Stimulated activated CD4-positive, alpha-beta T cell treated with anti-CD3 and anti-CD28 coated beads, Interleukin-12 subunit alpha, Interleukin-12 subunit beta, amount 100 ng/mL, for 4 hours (primary cell): ENCODE measurements around the gene VPS41.

Experiments
- DNase-seq: peaks from one replicate; pipeline ENCODE4 v3.0.0-alpha.2; 2020

Gene VPS41

GRCh38 chr7:38851321-38851720, 57.7 kb downstream of the VPS41 start:
- DNase-seq: no peak

DNA sequence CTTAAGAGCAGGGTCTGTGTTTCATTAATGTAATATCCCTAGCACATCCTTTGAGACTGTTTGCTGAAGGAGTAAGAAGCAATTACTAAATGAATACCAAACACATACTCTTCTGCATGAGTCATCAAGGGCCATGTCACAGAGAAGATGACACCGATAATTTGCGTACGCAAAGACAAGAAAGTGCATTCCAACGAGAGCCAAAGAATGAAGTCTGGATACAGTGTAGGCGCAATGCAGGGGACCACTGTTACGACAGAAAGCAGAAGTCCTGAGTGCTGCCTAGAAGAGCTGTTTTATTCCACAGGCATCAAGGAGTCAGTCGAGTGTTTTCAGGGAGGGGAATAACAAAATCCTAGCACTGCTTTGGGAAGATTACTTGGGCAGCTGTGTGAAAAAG, 62.7 kb downstream of the VPS41 start:
- no peak for DNase-seq

GRCh38 chr7:38844952-38845563, 63.9 kb downstream of the VPS41 start:
- no peak for DNase-seq

GRCh38 chr7:38842746-38843145, 66.2 kb downstream of the VPS41 start:
- no peak for DNase-seq

GRCh38 chr7:38840736-38841460, 68.1 kb downstream of the VPS41 start:
- DNase-seq: no peak

- DNase-seq: no peak
Measured at GRCh38 chr7:38839851-38840250, 69.1 kb downstream of the VPS41 start.

GRCh38 chr7:38838725-38839385, 70.1 kb downstream of the VPS41 start:
- DNase-seq: no peak

DNA sequence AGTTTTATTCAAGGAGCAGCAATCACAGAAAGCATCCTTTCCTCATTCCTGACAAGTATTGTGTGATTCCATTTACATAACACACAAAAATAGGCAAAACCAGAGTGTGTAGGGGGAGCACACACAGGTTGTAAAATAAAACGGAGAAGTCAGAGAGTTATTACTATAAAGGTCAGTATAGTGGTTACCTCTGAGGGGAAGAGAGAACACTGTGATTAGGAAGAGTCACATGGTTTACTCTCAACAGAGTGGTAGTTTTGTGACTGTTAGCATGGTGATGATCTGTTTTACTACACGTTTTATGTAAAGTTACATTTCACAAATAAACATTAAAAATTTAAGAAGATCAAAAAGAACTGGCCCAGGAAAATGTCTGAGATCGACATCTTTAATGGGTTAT, 74.6 kb downstream of the VPS41 start:
- no peak for DNase-seq

- no peak for DNase-seq
Measured at GRCh38 chr7:38833329-38833728, 75.7 kb downstream of the VPS41 start.

DNA sequence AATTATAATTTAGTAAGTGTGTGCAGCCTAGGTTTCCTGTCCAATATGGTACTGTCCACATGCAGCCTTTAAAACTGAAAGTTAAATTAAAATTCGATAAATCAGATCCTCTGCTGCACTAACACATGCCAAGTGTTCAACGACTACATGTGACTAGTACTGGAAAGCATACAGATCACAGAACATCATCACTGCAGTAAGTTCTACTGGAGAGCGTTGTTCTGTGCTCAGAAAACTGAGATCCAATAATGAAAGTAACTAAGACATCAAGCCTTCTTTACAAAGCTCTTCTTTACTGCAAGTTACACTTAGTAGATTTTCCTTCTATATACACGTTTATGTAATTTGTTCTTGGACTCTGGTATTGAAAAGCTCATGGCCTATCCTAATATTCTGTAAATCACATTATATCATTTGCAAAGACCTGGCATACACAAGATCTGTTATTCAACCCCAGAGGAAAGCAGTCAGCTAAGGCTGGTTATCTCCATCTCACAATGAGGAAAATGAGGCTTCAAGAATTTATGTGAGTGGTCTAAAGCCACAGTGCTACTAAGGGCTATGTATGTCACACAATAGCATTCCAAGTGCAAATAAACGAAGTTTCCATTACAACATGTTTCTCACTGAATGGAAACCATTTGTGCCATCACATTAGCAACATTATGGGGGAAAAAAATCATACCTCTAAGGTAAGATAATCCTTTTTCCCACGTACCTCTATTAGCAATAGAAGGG, 77.6 kb downstream of the VPS41 start:
- DNase-seq: no peak

DNA sequence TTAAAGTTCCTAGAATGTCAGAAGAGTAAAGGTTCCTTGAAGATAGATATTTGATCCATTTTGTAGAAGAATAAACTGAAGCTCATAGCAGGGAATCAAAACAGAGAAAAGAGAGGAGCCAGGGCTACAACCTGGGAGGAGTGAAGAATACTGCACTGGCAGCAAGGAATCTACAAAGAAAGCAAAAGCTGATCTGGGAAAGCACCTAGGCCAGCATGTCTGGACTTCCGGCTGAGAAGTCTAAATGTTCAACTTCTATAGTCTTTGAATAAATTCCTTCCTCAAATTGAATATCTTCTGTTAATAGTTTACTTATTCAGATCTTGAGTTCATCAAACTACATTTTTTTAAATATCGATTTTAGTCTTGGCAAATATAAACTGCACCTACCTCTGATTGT, 78.2 kb downstream of the VPS41 start:
- DNase-seq: no peak

DNA sequence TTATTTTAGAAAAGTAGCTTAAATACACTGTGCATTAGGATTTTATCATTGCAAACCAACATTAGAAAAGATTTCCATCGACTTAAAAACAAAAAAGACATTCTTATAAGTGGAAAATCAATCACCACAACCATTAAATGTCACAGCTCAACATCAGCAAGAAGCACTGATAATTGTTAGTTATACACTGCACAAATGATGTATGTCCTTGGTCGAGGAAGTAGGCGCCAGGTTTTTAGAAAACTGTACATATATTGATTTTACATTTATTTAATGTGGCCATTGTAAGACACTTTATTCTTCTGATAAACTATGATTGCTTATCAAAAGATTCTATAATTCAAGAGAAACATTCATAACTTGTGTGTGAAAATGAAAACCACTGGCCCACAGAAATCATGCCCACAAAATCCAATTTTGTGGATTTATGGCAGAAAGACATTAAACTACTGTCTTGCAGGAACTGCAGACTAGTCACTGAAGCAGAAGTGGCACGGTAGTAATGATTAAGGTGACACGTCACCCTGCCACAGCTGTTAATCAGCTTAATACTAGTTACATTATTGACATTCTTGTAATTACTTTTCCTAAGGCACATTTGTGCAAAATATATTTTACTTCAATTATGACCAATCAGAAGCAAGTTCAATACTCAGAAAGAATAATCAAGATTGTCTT, 79.4 kb downstream of the VPS41 start:
- no peak for DNase-seq

DNA sequence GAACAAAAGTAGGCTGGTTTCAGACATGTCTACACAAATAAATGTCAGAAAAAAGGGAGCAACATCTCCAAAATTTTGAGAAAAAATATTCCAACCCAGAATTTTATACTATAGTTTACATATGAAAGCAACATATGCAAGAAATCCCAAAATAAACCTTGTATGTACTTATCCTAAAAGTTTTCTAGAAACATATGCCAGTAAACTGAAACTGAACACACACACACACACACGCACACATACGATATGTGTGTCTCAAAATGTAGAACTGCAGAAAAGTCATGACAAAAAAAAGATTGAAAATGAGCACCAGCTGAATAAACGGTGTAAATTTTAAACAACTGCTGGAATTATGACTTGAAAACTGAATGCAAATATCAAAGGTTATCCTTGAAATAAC, 81.0 kb downstream of the VPS41 start:
- no peak for DNase-seq

DNA sequence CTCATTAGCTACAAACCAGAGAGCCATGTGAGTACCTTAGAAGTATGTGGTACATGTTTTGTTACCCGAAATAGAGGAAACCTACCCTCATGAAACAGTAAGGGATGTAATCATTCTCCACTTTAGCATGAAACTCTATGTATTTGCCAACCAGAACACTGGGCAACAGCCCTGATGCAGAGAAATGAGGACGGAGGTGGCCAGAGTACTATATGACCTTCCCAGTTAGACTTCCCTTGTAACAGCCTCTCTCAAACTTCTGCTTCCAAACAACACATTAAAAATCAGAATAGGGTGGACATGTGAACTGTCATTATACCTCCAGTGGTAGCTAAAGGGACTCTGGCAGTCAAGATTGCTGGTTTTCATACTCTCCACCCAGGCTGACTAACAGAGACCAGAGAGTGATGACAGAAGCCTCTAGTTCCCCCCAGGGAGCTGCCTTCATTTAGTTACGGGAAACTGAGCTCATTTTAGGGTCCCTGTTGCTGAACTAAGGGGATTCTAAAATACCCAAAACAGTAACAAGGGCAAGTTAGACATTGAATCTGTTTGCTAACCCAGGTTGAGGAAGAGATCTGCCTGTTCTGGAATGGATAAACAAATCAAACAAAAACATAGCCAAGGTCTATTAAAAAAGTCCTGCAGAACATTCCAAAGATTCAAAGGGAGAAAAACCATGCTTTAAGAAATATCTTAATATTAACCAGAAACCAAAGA, 83.1 kb downstream of the VPS41 start:
- DNase-seq: no peak

GRCh38 chr7:38824948-38825347, 84.0 kb downstream of the VPS41 start:
- no peak for DNase-seq

DNA sequence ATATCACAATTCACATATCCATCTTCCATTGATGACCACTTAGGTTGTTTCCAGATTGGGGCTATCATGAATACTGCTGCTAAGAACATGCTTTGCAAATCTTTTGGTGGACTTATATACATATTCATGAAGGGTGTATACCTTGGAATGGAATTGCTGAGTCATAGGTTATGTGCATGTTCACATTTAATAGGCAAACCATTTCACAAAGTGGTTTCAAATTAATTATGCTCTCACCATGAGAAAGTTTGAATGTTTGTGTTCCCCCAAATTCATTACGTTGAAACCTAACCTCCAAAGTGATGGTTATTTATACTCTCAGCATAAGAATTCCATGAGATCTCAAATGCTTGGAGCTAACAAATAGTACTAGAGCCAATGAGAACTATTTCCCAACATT, 86.4 kb downstream of the VPS41 start:
- no peak for DNase-seq

DNA sequence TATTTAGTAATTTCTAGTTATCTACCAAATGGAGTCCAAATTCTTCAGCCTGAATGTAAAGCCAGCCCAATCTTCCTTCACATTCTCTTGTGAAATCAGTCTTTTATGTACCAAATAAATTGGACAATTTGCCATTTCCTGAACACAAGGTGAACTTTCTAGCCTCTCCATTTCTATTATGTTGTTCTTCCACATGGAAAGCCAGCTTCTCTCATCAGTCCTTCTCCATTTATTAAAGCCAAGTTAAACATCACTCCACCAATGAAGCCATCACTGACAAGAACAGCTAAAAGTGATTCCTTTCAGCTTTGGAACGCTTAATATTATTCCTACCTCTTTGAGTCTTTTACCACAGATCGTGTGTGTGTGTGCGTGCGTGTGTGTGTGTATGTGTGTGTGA, 88.4 kb downstream of the VPS41 start:
- no peak for DNase-seq

GRCh38 chr7:38819463-38819862, 89.5 kb downstream of the VPS41 start:
- no peak for DNase-seq

DNA sequence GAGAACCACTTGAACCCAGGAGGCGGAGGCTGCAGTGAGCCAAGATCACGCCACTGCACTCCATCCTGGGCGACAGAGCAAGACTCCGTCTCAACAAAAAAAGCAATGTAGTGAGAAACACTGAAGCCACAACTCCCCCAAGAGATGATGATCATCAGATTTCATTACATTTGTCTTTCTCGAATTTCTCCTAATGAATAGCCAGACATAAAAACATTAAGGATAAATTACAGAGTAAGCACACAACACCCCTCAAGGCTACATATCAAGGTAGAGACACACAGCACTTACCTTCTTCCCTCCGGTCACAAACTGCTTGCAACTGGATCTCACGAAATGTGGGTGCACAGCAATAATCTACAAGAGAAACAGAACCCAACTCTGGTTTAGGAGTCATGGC, 91.5 kb downstream of the VPS41 start:
- DNase-seq: no peak

GRCh38 chr7:38813768-38814167, 95.2 kb downstream of the VPS41 start:
- DNase-seq: no peak

GRCh38 chr7:38806912-38807311, 102.1 kb downstream of the VPS41 start:
- DNase-seq: no peak

- no peak for DNase-seq
Measured at GRCh38 chr7:38801786-38802185, 107.2 kb downstream of the VPS41 start.
